ENCODE data around the gene ABCA8.
"Not testable (repeated sequence)": the region's sequence is repeated elsewhere in the genome, so short reads cannot be mapped to it uniquely, and the experiment has no call there.

Gene ABCA8

GRCh38 chr17:68843522-68843921 is 111.7 kb downstream of the ABCA8 start:
- H3K27me3 ChIP-seq (ENCODE audit: control insufficient read depth, insufficient read depth, low read length), result no peaks in the 10 kb centered on the region
- no peak overlapping the region for H3K4me3 ChIP-seq (ENCODE audit: low read depth, low read length)
- H3K36me3 ChIP-seq (ENCODE audit: control insufficient read depth, insufficient read depth, low read length), result no peaks in the 10 kb centered on the region
- H3K4me1 ChIP-seq (ENCODE audit: control insufficient read depth, insufficient read depth, low read length), result peaks cover 7% of the 10 kb centered on the region; the same call in 1 of the 2 replicates
- no peak overlapping the region for H3K27ac ChIP-seq (ENCODE audit: low read depth, low read length)
- no peak overlapping the region for H3K9ac ChIP-seq (ENCODE audit: low read length)
- no peaks in the 10 kb centered on the region for H3K9me3 ChIP-seq (ENCODE audit: control insufficient read depth, insufficient read depth, low read depth, low read length)

GRCh38 chr17:68840073-68840472 is 115.1 kb downstream of the ABCA8 start:
- no peaks in the 10 kb centered on the region for H3K27me3 ChIP-seq (ENCODE audit: control insufficient read depth, insufficient read depth, low read length)
- peaks cover 7% of the 10 kb centered on the region; the same call in 1 of the 2 replicates for H3K4me1 ChIP-seq (ENCODE audit: control insufficient read depth, insufficient read depth, low read length)
- no peak overlapping the region for H3K9ac ChIP-seq (ENCODE audit: low read length)
- H3K9me3 ChIP-seq (ENCODE audit: control insufficient read depth, insufficient read depth, low read depth, low read length), result no peaks in the 10 kb centered on the region
- no peaks in the 10 kb centered on the region for H3K36me3 ChIP-seq (ENCODE audit: control insufficient read depth, insufficient read depth, low read length)
- H3K4me3 ChIP-seq (ENCODE audit: low read depth, low read length), result no peak overlapping the region
- no peak overlapping the region for H3K27ac ChIP-seq (ENCODE audit: low read depth, low read length)

GRCh38 chr17:68835071-68835470 is 120.1 kb downstream of the ABCA8 start:
- H3K27ac ChIP-seq (ENCODE audit: low read depth, low read length), result no peak overlapping the region
- H3K27me3 ChIP-seq (ENCODE audit: control insufficient read depth, insufficient read depth, low read length), result no peaks in the 10 kb centered on the region
- no peaks in the 10 kb centered on the region for H3K36me3 ChIP-seq (ENCODE audit: control insufficient read depth, insufficient read depth, low read length)
- no peak overlapping the region for H3K4me3 ChIP-seq (ENCODE audit: low read depth, low read length)
- H3K4me1 ChIP-seq (ENCODE audit: control insufficient read depth, insufficient read depth, low read length), result no peaks in the 10 kb centered on the region
- H3K9me3 ChIP-seq (ENCODE audit: control insufficient read depth, insufficient read depth, low read depth, low read length), result no peaks in the 10 kb centered on the region
- no peak overlapping the region for H3K9ac ChIP-seq (ENCODE audit: low read length)

GRCh38 chr17:68834328-68834836 is 120.8 kb downstream of the ABCA8 start:
- no peak overlapping the region for H3K9ac ChIP-seq (ENCODE audit: low read length)
- H3K9me3 ChIP-seq (ENCODE audit: control insufficient read depth, insufficient read depth, low read depth, low read length), result no peaks in the 10 kb centered on the region
- no peaks in the 10 kb centered on the region for H3K36me3 ChIP-seq (ENCODE audit: control insufficient read depth, insufficient read depth, low read length)
- H3K27me3 ChIP-seq (ENCODE audit: control insufficient read depth, insufficient read depth, low read length), result no peaks in the 10 kb centered on the region
- H3K4me3 ChIP-seq (ENCODE audit: low read depth, low read length), result no peak overlapping the region
- no peak overlapping the region for H3K27ac ChIP-seq (ENCODE audit: low read depth, low read length)
- no peaks in the 10 kb centered on the region for H3K4me1 ChIP-seq (ENCODE audit: control insufficient read depth, insufficient read depth, low read length)

GRCh38 chr17:68832109-68832802 is 122.9 kb downstream of the ABCA8 start:
- no peaks in the 10 kb centered on the region for H3K36me3 ChIP-seq (ENCODE audit: control insufficient read depth, insufficient read depth, low read length)
- no peaks in the 10 kb centered on the region for H3K27me3 ChIP-seq (ENCODE audit: control insufficient read depth, insufficient read depth, low read length)
- H3K4me3 ChIP-seq (ENCODE audit: low read depth, low read length), result no peak overlapping the region
- H3K4me1 ChIP-seq (ENCODE audit: control insufficient read depth, insufficient read depth, low read length), result no peaks in the 10 kb centered on the region
- H3K27ac ChIP-seq (ENCODE audit: low read depth, low read length), result no peak overlapping the region
- no peaks in the 10 kb centered on the region for H3K9me3 ChIP-seq (ENCODE audit: control insufficient read depth, insufficient read depth, low read depth, low read length)
- H3K9ac ChIP-seq (ENCODE audit: low read length), result no peak overlapping the region

GRCh38 chr17:68831170-68831569 is 124.0 kb downstream of the ABCA8 start:
- H3K9ac ChIP-seq (ENCODE audit: low read length), result no peak overlapping the region
- H3K27me3 ChIP-seq (ENCODE audit: control insufficient read depth, insufficient read depth, low read length), result no peaks in the 10 kb centered on the region
- no peaks in the 10 kb centered on the region for H3K9me3 ChIP-seq (ENCODE audit: control insufficient read depth, insufficient read depth, low read depth, low read length)
- H3K4me1 ChIP-seq (ENCODE audit: control insufficient read depth, insufficient read depth, low read length), result no peaks in the 10 kb centered on the region
- no peak overlapping the region for H3K4me3 ChIP-seq (ENCODE audit: low read depth, low read length)
- H3K27ac ChIP-seq (ENCODE audit: low read depth, low read length), result no peak overlapping the region
- H3K36me3 ChIP-seq (ENCODE audit: control insufficient read depth, insufficient read depth, low read length), result no peaks in the 10 kb centered on the region

- H3K27ac ChIP-seq (ENCODE audit: low read depth, low read length), result no peak overlapping the region
- H3K9me3 ChIP-seq (ENCODE audit: control insufficient read depth, insufficient read depth, low read depth, low read length), result no peaks in the 10 kb centered on the region
- no peak overlapping the region for H3K4me3 ChIP-seq (ENCODE audit: low read depth, low read length)
- no peaks in the 10 kb centered on the region for H3K27me3 ChIP-seq (ENCODE audit: control insufficient read depth, insufficient read depth, low read length)
- no peak overlapping the region for H3K9ac ChIP-seq (ENCODE audit: low read length)
- no peaks in the 10 kb centered on the region for H3K4me1 ChIP-seq (ENCODE audit: control insufficient read depth, insufficient read depth, low read length)
- no peaks in the 10 kb centered on the region for H3K36me3 ChIP-seq (ENCODE audit: control insufficient read depth, insufficient read depth, low read length)
Measured at GRCh38 chr17:68830313-68830712, 124.9 kb downstream of the ABCA8 start.

- Histone ChIP-seq H3K9ac (ENCODE audit: low read length) (no peak overlapping the region), H3K27ac (ENCODE audit: low read depth, low read length) (no peak overlapping the region), H3K9me3 (ENCODE audit: control insufficient read depth, insufficient read depth, low read depth, low read length) (no peaks in the 10 kb centered on the region), H3K36me3 (ENCODE audit: control insufficient read depth, insufficient read depth, low read length) (no peaks in the 10 kb centered on the region), H3K4me3 (ENCODE audit: low read depth, low read length) (no peak overlapping the region), H3K4me1 (ENCODE audit: control insufficient read depth, insufficient read depth, low read length) (no peaks in the 10 kb centered on the region), H3K27me3 (ENCODE audit: control insufficient read depth, insufficient read depth, low read length) (no peaks in the 10 kb centered on the region)
Measured at GRCh38 chr17:68829211-68829610, 126.0 kb downstream of the ABCA8 start.

GRCh38 chr17:68824707-68825106 is 130.5 kb downstream of the ABCA8 start:
- Histone ChIP-seq H3K4me1 (ENCODE audit: control insufficient read depth, insufficient read depth, low read length) (peaks cover 3% of the 10 kb centered on the region; the same call in 1 of the 2 replicates), H3K36me3 (ENCODE audit: control insufficient read depth, insufficient read depth, low read length) (no peaks in the 10 kb centered on the region), H3K27ac (ENCODE audit: low read depth, low read length) (no peak overlapping the region)

GRCh38 chr17:68824185-68824584 is 131.0 kb downstream of the ABCA8 start:
- not testable (repeated sequence) for H3K4me3 ChIP-seq (ENCODE audit: low read depth, low read length); H3K36me3 ChIP-seq (ENCODE audit: control insufficient read depth, insufficient read depth, low read length); H3K9me3 ChIP-seq (ENCODE audit: control insufficient read depth, insufficient read depth, low read depth, low read length); H3K27me3 ChIP-seq (ENCODE audit: control insufficient read depth, insufficient read depth, low read length); H3K27ac ChIP-seq (ENCODE audit: low read depth, low read length); H3K9ac ChIP-seq (ENCODE audit: low read length); H3K4me1 ChIP-seq (ENCODE audit: control insufficient read depth, insufficient read depth, low read length)

More at GRCh38 chr17:68824707-68825106, 130.5 kb downstream of the ABCA8 start:
- Histone ChIP-seq H3K9me3 (ENCODE audit: control insufficient read depth, insufficient read depth, low read depth, low read length) (no peaks in the 10 kb centered on the region), H3K9ac (ENCODE audit: low read length) (no peak overlapping the region), H3K27me3 (ENCODE audit: control insufficient read depth, insufficient read depth, low read length) (no peaks in the 10 kb centered on the region), H3K4me3 (ENCODE audit: low read depth, low read length) (no peak overlapping the region)

GRCh38 chr17:68822719-68823289 is 132.4 kb downstream of the ABCA8 start:
- Histone ChIP-seq H3K27me3 (ENCODE audit: control insufficient read depth, insufficient read depth, low read length) (no peaks in the 10 kb centered on the region), H3K36me3 (ENCODE audit: control insufficient read depth, insufficient read depth, low read length) (no peaks in the 10 kb centered on the region), H3K9me3 (ENCODE audit: control insufficient read depth, insufficient read depth, low read depth, low read length) (no peaks in the 10 kb centered on the region), H3K4me3 (ENCODE audit: low read depth, low read length) (no peak overlapping the region), H3K9ac (ENCODE audit: low read length) (no peak overlapping the region), H3K4me1 (ENCODE audit: control insufficient read depth, insufficient read depth, low read length) (peaks cover 3% of the 10 kb centered on the region; the same call in 1 of the 2 replicates), H3K27ac (ENCODE audit: low read depth, low read length) (no peak overlapping the region)

All from HUES6 (cell line).